22Rv1 (cell line): Measurements from ENCODE around the gene KCNJ13.

Experiments
- H3K27ac ChIP-seq: fragments of 450-650 bp; 2 replicates; pipeline ENCODE4 v1.5.1; 2017
- ZFX ChIP-seq: fragments of 450-650 bp; IDR thresholded peaks from 2 replicates; pipeline ENCODE4 v1.6.1; 2017; ENCODE audit warnings: antibody characterized with exemption, borderline replicate concordance
- TF ChIP-seq, protein P1 (sequence below): fragments of 450-650 bp; IDR thresholded peaks from 2 replicates; pipeline ENCODE4 v1.5.1; 2017; ENCODE audit warnings: mild to moderate bottlenecking

Gene KCNJ13

DNA sequence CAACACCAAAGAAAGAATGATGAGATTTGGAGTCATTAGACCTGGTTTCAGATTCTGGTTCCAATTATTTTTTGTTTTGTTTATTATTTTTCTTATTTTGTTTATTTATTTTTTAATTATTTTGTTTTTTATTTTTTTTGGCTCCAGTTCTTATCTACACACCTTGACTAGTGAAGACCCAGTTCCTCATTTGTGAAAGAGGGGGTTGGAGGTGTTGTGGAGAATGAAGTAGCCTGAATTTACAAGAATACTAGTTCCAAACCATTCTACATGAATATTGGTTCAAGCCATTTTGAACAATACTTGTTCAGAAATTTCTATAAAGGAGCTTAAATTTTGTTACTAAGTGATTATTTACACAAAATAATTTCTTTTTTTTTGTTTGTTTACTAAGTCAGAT lies 6.9 kb upstream of the KCNJ13 start:
- no peak for TF ChIP-seq ZFX
- TF ChIP-seq, protein P1, sequence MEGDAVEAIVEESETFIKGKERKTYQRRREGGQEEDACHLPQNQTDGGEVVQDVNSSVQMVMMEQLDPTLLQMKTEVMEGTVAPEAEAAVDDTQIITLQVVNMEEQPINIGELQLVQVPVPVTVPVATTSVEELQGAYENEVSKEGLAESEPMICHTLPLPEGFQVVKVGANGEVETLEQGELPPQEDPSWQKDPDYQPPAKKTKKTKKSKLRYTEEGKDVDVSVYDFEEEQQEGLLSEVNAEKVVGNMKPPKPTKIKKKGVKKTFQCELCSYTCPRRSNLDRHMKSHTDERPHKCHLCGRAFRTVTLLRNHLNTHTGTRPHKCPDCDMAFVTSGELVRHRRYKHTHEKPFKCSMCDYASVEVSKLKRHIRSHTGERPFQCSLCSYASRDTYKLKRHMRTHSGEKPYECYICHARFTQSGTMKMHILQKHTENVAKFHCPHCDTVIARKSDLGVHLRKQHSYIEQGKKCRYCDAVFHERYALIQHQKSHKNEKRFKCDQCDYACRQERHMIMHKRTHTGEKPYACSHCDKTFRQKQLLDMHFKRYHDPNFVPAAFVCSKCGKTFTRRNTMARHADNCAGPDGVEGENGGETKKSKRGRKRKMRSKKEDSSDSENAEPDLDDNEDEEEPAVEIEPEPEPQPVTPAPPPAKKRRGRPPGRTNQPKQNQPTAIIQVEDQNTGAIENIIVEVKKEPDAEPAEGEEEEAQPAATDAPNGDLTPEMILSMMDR, result no peak
- H3K27ac ChIP-seq, result peak overlapping the region; percentile 54; the same call in 1 of the 2 replicates

DNA sequence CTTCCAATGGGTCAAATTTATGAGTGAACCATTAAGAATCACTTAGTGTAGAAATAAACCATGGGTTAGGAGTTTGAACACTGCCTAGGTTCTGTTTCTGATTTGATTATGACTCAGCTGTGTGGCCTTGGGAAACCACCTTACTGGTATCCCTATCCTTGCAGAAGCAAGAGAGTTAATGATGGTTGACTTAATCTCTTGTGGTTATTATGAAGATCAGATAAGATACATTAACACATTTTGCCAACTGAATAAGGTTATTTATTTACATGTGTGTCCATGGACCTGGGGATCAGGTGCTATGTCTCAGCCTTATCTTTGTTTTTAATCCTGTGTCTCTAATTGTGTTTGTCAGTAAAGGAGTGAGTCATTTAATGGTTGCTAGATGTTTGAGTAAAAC lies 5.4 kb upstream of the KCNJ13 start:
- peak overlapping the region; percentile 54 for H3K27ac ChIP-seq

DNA sequence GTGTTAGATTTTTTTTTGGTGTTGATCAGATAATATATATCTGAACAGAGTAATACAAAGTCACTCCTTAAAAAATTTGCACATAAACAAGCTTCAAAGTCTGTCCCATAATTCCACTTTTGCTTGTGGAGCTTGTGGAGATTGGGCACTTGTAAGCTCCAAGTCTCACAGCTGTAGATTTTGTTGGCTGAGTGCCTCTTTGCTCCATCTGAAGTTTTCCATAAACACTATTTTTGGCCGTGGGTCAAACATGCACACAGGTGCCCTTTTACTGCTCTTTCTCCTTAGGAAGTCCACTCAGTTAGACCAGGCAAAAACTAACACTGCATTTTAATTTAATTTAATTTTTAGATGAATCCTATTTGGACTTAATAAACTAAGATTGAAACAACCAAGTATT lies 3.6 kb upstream of the KCNJ13 start:
- no peak overlapping the region for H3K27ac ChIP-seq
- TF ChIP-seq ZFX, result no peak

More for the DNA sequence above, 5.4 kb upstream of the KCNJ13 start:
- TF ChIP-seq, protein P1, result no peak
- no peak for TF ChIP-seq ZFX

DNA sequence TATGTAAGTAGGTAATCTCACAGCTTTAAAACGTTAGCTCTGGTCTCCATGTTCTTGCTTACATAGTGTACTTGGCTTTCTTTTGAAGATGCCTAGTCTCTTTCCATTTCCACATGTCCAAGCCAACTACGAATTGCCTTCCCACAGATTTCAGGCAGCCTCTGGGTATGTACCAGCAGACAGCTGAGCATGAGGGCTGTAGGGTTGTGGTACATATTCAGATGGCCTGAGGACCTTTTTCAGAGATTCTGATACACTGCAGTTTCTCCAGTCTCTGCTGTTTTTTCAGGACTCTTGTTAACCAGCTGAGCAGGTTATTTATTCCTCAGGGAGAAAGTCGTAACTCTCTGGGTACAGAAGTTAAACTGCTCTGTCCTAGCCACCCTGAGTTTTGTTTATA lies 3.1 kb upstream of the KCNJ13 start:
- no peak overlapping the region for H3K27ac ChIP-seq
- no peak for TF ChIP-seq ZFX
- TF ChIP-seq, protein P1, result no peak

DNA sequence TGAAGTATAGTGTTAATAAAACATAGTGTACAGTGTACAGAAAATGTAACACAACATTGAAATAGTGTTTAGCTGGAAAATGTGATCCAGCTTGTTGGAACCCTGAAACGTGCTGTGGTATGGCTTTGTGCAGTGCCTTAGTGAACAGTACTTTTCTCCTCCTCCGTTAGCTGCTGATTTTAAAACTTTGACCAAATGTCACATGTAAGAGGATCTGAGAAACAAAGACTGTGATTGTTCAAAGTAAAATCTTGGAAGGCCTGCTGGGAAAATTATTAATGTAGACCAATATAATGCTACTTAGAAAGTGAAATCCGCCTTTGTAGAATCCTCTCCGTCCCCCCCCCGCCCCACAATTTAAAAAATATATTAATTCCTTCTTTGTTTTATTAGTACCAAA lies 911 bp upstream of the KCNJ13 start:
- no peak overlapping the region for H3K27ac ChIP-seq
- no peak for TF ChIP-seq ZFX
- TF ChIP-seq, protein P1, result no peak

DNA sequence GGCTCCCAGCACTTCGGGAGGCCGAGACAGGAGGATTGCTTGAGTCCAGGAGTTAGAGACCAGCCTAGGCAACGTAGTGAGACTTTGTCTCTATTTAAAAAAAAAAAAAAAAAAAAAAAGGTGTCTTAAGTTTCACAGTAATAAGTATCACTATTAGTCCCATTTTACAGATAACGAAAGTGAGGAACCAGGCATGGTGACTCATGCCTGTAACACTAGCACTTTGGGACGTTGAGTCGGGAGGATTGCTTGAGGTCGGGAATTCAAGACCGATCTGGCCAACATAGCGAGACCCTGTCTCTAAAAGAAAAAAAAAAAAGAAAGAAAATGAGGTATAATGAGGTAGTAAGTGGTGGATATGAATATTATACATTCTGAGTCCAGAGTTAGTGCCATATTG lies 2.5 kb downstream of the KCNJ13 start:
- no peak overlapping the region for H3K27ac ChIP-seq
- TF ChIP-seq, protein P1, result no peak
- TF ChIP-seq ZFX, result no peak

DNA sequence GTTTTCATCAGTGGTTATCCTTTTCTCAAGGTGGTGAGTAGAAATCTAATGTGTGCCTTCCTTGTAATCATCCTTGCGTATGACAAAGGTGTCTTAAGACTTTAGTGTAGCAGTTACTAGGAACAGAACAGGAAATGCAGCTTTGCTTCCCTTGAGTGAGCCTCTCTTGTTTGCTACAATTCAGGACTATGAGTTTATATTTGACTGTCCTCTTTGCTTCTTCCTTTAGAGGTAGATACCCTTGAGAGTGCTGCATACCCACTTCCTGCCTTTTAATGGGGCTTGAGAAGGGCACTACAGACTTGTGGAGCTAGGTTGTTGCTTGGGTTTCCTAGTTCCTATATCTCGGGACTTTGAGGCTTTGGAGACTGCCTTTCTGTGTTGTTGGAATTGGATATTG lies 3.8 kb downstream of the KCNJ13 start:
- no peak for TF ChIP-seq ZFX
- TF ChIP-seq, protein P1, result no peak
- H3K27ac ChIP-seq, result no peak overlapping the region

DNA sequence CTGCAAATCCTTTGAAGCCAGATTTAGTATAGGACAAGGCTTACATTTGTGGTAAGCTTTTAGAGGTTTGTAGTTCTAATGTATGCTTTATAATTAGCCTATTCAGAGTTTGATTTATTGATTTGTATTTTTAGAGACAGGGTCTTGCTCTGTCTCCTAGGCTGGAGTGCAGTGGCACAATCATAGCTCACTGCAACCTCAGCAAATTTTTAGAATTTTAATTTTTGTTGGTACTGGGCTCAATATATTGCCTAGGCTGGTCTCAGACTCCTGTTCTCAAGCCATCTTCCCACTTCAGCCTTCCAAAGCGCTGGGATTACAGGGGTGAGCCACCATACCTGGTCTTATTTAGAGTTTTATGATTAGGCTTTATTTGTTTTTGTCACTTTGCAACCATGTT lies 4.5 kb downstream of the KCNJ13 start:
- no peak for TF ChIP-seq ZFX
- TF ChIP-seq, protein P1, result no peak
- H3K27ac ChIP-seq, result no peak overlapping the region
